HEK293 (cell line): ENCODE data around the gene ERO1B.
A peak's percentile ranks its signal among the peaks of the same experiment; 100 is the strongest.

Source experiments
- CTCF ChIA-PET: fragments of 350-600 bp; formaldehyde crosslinking; extraction: SDS; loops from one replicate; lab custom pipeline; 2021; ENCODE audit warnings: antibody characterized with exemption; lab: Yijun Ruan, JAX
- POLR2A ChIA-PET: fragments of 300-600 bp; formaldehyde crosslinking; extraction: SDS; loops from one replicate; lab custom pipeline; 2020; ENCODE audit warnings: antibody characterized with exemption, inconsistent platforms; lab: Yijun Ruan, JAX
- H3K27ac ChIP-seq: fragments of 200-500 bp; sonication (Bioruptor generic); 2 replicates; pipeline ENCODE4 v1.5.1; 2014; ENCODE audit warnings: low read depth, low read length, control low read depth, inconsistent platforms; ENCODE audit errors: extremely low read depth
- H3K36me3 ChIP-seq, 2 experiments: fragments of 200-500 bp in 1 of 2; sonication (Bioruptor generic) in 1 of 2; 1 replicate in 1 of 2; 2 replicates in 1 of 2; pipeline ENCODE4 v1.5.1; 2014 to 2017; ENCODE audit warnings: inconsistent platforms in 2 of 2, low read length in 2 of 2; ENCODE audit not compliant: control insufficient read depth in 2 of 2, insufficient read depth in 1 of 2
- H3K4me1 ChIP-seq: fragments of 200-500 bp; sonication (Bioruptor generic); 2 replicates; pipeline ENCODE4 v1.5.1; 2014; ENCODE audit warnings: mild to moderate bottlenecking, low read length, inconsistent platforms; ENCODE audit not compliant: control insufficient read depth, insufficient read depth
- H3K4me3 ChIP-seq: 2 replicates; pipeline ENCODE4 v1.5.1; 2011; ENCODE audit warnings: low read depth, mild to moderate bottlenecking, control low read depth, low read length, moderate library complexity
- H3K9me3 ChIP-seq: fragments of 200-500 bp; sonication (Bioruptor generic); 2 replicates; pipeline ENCODE4 v1.5.1; 2014; ENCODE audit warnings: low read depth, low read length, inconsistent platforms; ENCODE audit not compliant: control insufficient read depth, insufficient read depth
- HOXC10 ChIP-seq: sonication (generic); formaldehyde crosslinking; IDR thresholded peaks from 2 replicates; pipeline ENCODE4 v1.8.1; 2023; ENCODE audit warnings: mild to moderate bottlenecking, missing genetic modification reagents
- SETDB1 ChIP-seq: IDR thresholded peaks from one replicate; pipeline ENCODE4 v1.6.1; 2017; ENCODE audit warnings: mild to moderate bottlenecking, low read length, moderate library complexity, mixed read lengths; ENCODE audit not compliant: insufficient read length
- TRIM28 ChIP-seq: IDR thresholded peaks from 2 replicates; pipeline ENCODE4 v1.6.1; 2011; ENCODE audit warnings: low read length, control low read depth, borderline replicate concordance
- ZBTB8A ChIP-seq: fragments of 450-650 bp; formaldehyde crosslinking; IDR thresholded peaks from 2 replicates; pipeline ENCODE4 v1.5.1; 2016; ENCODE audit warnings: missing biosample characterization, missing genetic modification characterization
- ZNF121 ChIP-seq: fragments of 450-650 bp; formaldehyde crosslinking; IDR thresholded peaks from 2 replicates; pipeline ENCODE4 v1.5.1; 2016; ENCODE audit warnings: missing biosample characterization, missing genetic modification characterization
- ZNF223 ChIP-seq: fragments of 450-650 bp; formaldehyde crosslinking; IDR thresholded peaks from 2 replicates; pipeline ENCODE4 v1.5.1; 2016; ENCODE audit warnings: missing biosample characterization, missing genetic modification characterization
- ZNF335 ChIP-seq: fragments of 450-650 bp; formaldehyde crosslinking; conservative IDR thresholded peaks from 2 replicates; pipeline ENCODE4 v1.5.1; 2016; ENCODE audit warnings: missing biosample characterization, missing genetic modification characterization
- ZNF48 ChIP-seq: fragments of 450-650 bp; formaldehyde crosslinking; IDR thresholded peaks from 2 replicates; pipeline ENCODE4 v1.5.1; 2016; ENCODE audit warnings: missing biosample characterization, missing genetic modification characterization
- ZNF510 ChIP-seq: fragments of 450-650 bp; formaldehyde crosslinking; IDR thresholded peaks from 2 replicates; pipeline ENCODE4 v1.5.1; 2018; ENCODE audit warnings: mild to moderate bottlenecking, missing genetic modification characterization, missing biosample characterization; ENCODE audit not compliant: insufficient replicate concordance
- ZNF558 ChIP-seq: fragments of 450-650 bp; formaldehyde crosslinking; IDR thresholded peaks from 2 replicates; pipeline ENCODE4 v1.5.1; 2016; ENCODE audit warnings: missing biosample characterization, missing genetic modification characterization
- ZNF621 ChIP-seq: fragments of 450-650 bp; formaldehyde crosslinking; IDR thresholded peaks from 2 replicates; pipeline ENCODE4 v1.5.1; 2017; ENCODE audit warnings: missing biosample characterization, missing genetic modification characterization
- ZNF660 ChIP-seq: fragments of 450-650 bp; IDR thresholded peaks from 2 replicates; pipeline ENCODE4 v1.5.1; 2018; ENCODE audit warnings: missing biosample characterization, mild to moderate bottlenecking, missing genetic modification characterization
- ZNF777 ChIP-seq: fragments of 450-650 bp; formaldehyde crosslinking; IDR thresholded peaks from 2 replicates; pipeline ENCODE4 v1.5.1; 2017; ENCODE audit warnings: missing biosample characterization, missing genetic modification characterization, borderline replicate concordance
- ZNF791 ChIP-seq: fragments of 450-650 bp; formaldehyde crosslinking; IDR thresholded peaks from 2 replicates; pipeline ENCODE4 v1.5.1; 2016; ENCODE audit warnings: missing biosample characterization, missing genetic modification characterization
- TF ChIP-seq, protein P1 (sequence below): fragments of 450-650 bp; formaldehyde crosslinking; IDR thresholded peaks from 2 replicates; pipeline ENCODE4 v1.5.1; 2016; ENCODE audit warnings: missing biosample characterization, missing genetic modification characterization
- TF ChIP-seq, protein P2 (sequence below): fragments of 450-650 bp; formaldehyde crosslinking; IDR thresholded peaks from 2 replicates; pipeline ENCODE4 v1.5.1; 2016; ENCODE audit warnings: missing biosample characterization, missing genetic modification characterization
- TF ChIP-seq, protein P3 (sequence below): fragments of 450-650 bp; formaldehyde crosslinking; IDR thresholded peaks from 2 replicates; pipeline ENCODE4 v1.5.1; 2016; ENCODE audit warnings: missing biosample characterization, missing genetic modification characterization

The ERO1B gene

DNA sequence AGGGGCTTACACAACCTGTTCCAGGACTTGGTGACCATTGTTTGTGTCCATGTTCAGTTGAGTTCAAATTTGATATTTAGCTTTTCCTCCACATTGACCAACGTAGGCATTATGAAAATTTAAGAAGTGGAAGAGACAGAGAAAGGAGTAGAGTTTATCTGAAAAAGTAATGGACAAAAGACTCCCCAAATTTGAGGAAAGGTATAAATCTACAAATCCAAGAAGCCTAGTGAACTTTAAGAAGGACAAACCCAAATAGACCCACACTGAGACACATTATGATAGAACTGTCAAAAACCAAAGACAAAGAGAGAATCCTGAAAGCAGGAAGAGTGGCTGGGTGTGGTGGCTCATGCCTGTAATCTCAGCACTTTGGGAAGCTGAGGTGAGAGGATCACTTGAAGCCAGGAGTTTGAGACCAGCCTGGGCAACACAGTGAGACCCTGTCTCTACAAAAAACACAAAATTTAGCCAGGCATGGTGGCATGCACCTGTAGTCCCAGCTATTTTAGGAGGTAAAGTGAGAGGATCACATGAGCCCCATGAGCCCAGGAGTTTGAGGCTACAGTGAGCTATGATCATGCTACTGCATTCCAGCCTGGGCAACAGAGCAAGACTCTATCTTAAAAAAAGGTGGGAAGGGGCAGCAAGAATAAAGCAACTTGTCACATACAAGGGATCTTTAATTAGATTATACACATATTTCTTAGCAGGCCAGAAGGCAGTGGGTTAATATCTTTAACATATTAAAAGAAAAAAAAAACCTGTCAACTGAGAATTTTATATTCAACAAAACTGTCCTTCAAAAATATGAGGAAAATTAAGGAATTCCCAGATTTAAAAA lies 41.0 kb upstream of the ERO1B start:
- Histone ChIP-seq H3K9me3 (no peaks in the 10 kb centered on the region; the same call in 1 of the 2 replicates), H3K4me1 (no peaks in the 10 kb centered on the region), H3K27ac (no peak overlapping the region), H3K4me3 (no peak overlapping the region), H3K36me3 (no peaks in the 10 kb centered on the region)
- TF ChIP-seq, protein P1, sequence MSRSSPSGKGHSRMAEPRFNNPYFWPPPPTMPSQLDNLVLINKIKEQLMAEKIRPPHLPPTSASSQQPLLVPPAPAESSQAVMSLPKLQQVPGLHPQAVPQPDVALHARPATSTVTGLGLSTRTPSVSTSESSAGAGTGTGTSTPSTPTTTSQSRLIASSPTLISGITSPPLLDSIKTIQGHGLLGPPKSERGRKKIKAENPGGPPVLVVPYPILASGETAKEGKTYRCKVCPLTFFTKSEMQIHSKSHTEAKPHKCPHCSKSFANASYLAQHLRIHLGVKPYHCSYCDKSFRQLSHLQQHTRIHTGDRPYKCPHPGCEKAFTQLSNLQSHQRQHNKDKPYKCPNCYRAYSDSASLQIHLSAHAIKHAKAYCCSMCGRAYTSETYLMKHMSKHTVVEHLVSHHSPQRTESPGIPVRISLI (tag by site-specific recombination): no peak
- TF ChIP-seq TRIM28 (peak; percentile 51; the same call in 1 of the 2 replicates), HOXC10 (CRISPR knock-in tag) (no peak), SETDB1 (peak; percentile 89), ZNF777 (no peak), ZBTB8A (no peak), ZNF558 (tag by site-specific recombination) (peak; percentile 99), ZNF121 (tag by site-specific recombination) (peak; percentile 84), ZNF791 (peak; percentile 95)
- TF ChIP-seq, protein P2, sequence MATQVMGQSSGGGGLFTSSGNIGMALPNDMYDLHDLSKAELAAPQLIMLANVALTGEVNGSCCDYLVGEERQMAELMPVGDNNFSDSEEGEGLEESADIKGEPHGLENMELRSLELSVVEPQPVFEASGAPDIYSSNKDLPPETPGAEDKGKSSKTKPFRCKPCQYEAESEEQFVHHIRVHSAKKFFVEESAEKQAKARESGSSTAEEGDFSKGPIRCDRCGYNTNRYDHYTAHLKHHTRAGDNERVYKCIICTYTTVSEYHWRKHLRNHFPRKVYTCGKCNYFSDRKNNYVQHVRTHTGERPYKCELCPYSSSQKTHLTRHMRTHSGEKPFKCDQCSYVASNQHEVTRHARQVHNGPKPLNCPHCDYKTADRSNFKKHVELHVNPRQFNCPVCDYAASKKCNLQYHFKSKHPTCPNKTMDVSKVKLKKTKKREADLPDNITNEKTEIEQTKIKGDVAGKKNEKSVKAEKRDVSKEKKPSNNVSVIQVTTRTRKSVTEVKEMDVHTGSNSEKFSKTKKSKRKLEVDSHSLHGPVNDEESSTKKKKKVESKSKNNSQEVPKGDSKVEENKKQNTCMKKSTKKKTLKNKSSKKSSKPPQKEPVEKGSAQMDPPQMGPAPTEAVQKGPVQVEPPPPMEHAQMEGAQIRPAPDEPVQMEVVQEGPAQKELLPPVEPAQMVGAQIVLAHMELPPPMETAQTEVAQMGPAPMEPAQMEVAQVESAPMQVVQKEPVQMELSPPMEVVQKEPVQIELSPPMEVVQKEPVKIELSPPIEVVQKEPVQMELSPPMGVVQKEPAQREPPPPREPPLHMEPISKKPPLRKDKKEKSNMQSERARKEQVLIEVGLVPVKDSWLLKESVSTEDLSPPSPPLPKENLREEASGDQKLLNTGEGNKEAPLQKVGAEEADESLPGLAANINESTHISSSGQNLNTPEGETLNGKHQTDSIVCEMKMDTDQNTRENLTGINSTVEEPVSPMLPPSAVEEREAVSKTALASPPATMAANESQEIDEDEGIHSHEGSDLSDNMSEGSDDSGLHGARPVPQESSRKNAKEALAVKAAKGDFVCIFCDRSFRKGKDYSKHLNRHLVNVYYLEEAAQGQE (tag by site-specific recombination): no peak
- ChIA-PET POLR2A (no interaction called here), CTCF (interaction anchor here (0.6 to 0.9 kb wide), 2 partner anchors 13 to 166 kb away, joined by 4 read pairs; no protein-coding TSS in a partner anchor)

DNA sequence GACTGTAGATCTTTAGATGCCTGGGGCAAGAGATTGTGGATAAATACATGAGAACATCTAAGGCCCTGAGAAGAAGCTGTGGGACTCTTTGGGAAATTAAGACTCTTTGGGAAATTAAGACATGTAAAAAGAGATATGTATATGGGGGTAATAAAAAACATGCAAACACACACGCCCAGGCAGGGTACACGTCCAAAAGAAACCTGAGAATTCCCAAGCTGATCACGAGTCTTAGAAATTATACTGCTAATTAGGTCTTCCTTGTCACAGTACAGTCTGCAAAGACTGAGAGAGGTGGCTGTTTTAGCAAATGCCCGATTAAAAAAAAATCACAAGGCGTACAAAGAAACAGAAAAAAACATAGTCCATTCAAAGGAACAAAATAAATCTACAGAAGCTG lies 39.3 kb upstream of the ERO1B start:
- no peaks in the 10 kb centered on the region; the same call in 1 of the 2 replicates for H3K9me3 ChIP-seq
- POLR2A ChIA-PET: no interaction called here
- CTCF ChIA-PET: interaction anchor here (0.6 kb wide), 1 partner anchor 165 kb away, joined by 3 read pairs; no protein-coding TSS in a partner anchor
- H3K4me1 ChIP-seq: no peaks in the 10 kb centered on the region
- TF ChIP-seq ZNF510 (tag by site-specific recombination) (no peak), ZNF335 (peak; percentile 50)
- H3K4me3 ChIP-seq: no peak overlapping the region
- no peak overlapping the region for H3K27ac ChIP-seq
- no peaks in the 10 kb centered on the region for H3K36me3 ChIP-seq

DNA sequence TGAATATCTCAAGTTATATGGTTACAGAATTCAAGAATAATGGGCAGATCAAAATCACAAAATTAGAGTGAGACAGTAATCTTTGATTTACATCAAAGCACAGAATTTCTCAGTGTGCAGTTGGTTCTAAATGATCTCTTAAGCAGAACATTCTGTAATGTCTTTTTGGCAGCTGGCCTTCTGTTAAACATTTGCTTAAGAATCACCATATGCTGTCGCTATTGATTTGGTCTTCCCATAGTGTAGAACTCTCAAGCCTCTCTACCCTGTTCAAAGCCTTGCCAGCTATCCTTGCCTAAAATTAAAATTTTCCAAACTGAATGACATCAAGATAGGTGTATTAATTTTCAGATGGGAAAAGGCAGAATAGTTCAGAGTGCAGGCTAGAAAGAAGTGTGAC lies 38.9 kb upstream of the ERO1B start:
- ChIA-PET POLR2A (no interaction called here), CTCF (interaction anchor here (0.6 kb wide), 1 partner anchor 9 kb away, joined by 4 read pairs; no protein-coding TSS in a partner anchor)
- Histone ChIP-seq H3K9me3 (no peaks in the 10 kb centered on the region; the same call in 1 of the 2 replicates), H3K4me1 (no peaks in the 10 kb centered on the region), H3K36me3 (no peaks in the 10 kb centered on the region), H3K4me3 (no peak overlapping the region), H3K27ac (no peak overlapping the region)
- TF ChIP-seq ZNF621 (tag by site-specific recombination) (no peak), ZNF48 (tag by site-specific recombination) (no peak), ZNF223 (tag by site-specific recombination) (no peak), ZNF660 (tag by site-specific recombination) (no peak)
- TF ChIP-seq, protein P3, sequence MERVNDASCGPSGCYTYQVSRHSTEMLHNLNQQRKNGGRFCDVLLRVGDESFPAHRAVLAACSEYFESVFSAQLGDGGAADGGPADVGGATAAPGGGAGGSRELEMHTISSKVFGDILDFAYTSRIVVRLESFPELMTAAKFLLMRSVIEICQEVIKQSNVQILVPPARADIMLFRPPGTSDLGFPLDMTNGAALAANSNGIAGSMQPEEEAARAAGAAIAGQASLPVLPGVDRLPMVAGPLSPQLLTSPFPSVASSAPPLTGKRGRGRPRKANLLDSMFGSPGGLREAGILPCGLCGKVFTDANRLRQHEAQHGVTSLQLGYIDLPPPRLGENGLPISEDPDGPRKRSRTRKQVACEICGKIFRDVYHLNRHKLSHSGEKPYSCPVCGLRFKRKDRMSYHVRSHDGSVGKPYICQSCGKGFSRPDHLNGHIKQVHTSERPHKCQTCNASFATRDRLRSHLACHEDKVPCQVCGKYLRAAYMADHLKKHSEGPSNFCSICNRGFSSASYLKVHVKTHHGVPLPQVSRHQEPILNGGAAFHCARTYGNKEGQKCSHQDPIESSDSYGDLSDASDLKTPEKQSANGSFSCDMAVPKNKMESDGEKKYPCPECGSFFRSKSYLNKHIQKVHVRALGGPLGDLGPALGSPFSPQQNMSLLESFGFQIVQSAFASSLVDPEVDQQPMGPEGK: no peak
